ENCODE results near the gene ACSL3.
"Not testable (repeated sequence)": the region's sequence is repeated elsewhere in the genome, so short reads cannot be mapped to it uniquely, and the experiment has no call there.

ACSL3 gene

GRCh38 chr2:222860740-222861410 lies at the start of gene ACSL3:
ACSL3 (plus strand) TSS chr2:222861036; CDS start chr2:222908773, 47,737 bp downstream.
- DNase-seq (ENCODE audit: low spot score), result peak; percentile 96

DNA sequence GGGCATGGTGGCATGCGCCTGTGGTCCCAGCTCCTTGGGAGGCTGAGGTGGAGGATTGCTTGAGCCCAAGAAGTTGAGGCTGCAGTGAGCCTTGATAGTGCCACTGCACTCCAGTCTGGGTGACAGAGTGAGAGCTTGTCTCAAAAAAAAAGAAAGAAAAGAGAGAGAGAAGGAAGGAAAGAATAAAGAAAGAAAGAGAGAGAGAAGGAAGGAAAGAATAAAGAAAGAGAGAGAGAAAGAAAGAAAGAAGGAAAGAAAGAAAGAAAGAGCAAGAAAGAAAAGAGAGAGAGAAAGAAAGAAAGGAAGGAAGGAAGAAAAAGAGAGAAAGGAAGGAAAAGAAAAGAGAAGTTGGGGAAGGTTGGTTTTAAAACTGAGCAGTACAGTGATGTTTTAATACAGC lies 49.0 kb upstream of the ACSL3 start:
- DNase-seq (ENCODE audit: low spot score), result no peak

- DNase-seq (ENCODE audit: low spot score), result no peak
These were observed 47.5 kb upstream of the ACSL3 start for GRCh38 chr2:222813177-222813843.

GRCh38 chr2:222819722-222820333 lies 41.0 kb upstream of the ACSL3 start:
- peak; percentile 46 for DNase-seq (ENCODE audit: low spot score)

GRCh38 chr2:222823183-222823930 lies 37.5 kb upstream of the ACSL3 start:
- DNase-seq (ENCODE audit: low spot score), result no peak

DNA sequence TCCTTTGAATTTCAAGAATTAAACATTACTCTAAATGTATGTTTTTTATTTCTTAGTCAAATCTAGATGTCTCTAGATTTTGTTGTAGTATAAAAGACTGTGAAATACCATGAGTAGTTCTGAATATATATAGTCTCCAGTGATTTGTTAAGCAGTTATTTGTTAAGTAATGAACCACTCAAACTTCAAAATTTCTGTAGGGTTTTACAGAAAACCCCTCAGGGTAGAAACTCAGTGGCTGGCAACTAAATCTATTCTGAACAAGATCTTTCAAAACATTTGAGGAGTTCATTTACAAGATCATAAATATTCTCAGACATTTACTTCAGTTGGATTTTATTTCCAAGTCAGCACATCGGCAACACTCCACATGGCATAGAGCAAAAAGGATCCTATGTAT lies 35.8 kb upstream of the ACSL3 start:
- no peak for DNase-seq (ENCODE audit: low spot score)

GRCh38 chr2:222827417-222827816 lies 33.4 kb upstream of the ACSL3 start:
- no peak for DNase-seq (ENCODE audit: low spot score)

- DNase-seq (ENCODE audit: low spot score), result no peak
These were observed 32.3 kb upstream of the ACSL3 start for GRCh38 chr2:222828572-222828971.

- DNase-seq (ENCODE audit: low spot score), result no peak
These were observed 30.7 kb upstream of the ACSL3 start for GRCh38 chr2:222830164-222830563.

- DNase-seq (ENCODE audit: low spot score), result no peak
These were observed 27.4 kb upstream of the ACSL3 start for GRCh38 chr2:222833410-222833809.

GRCh38 chr2:222835143-222835822 lies 25.6 kb upstream of the ACSL3 start:
- DNase-seq (ENCODE audit: low spot score), result no peak

- DNase-seq (ENCODE audit: low spot score), result no peak
These were observed 25.0 kb upstream of the ACSL3 start for GRCh38 chr2:222835823-222836151.

- DNase-seq (ENCODE audit: low spot score), result peak; percentile 7
These were observed 23.2 kb upstream of the ACSL3 start for GRCh38 chr2:222837643-222838056.

DNA sequence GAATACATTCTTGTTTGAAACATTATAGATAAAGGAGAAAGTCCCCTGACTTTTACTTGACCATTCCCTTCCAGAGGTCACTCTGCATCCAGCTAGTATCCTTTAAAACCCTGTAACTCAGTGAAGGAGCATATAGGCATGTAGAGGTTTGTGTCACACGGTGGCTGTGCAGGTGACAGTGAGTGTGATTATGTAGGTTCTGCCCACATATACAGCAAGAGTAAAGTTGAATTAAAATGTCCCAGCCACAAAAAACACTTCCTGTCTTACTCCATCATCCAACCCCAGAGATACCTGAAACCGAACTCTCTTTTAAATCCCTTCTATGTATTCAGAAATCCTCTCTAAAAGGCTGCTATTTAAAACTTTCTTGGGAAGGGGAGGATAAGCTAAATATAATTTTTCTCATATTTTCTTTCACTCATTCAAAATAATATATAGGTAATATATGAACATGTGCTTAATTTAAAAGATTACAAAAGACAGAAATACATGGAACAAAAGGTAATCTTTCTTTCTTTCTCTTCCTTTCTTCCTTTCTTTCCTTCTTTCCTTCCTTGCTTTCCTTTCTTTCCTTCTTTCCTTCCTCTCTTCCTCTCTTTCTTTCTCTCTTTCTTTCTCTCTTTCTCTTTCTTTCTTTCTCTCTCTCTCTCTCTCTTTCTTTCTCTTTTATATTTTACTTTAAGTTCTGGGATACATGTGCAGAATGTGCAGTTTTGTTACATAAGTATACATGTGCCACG lies 20.6 kb upstream of the ACSL3 start:
- no peak for DNase-seq (ENCODE audit: low spot score)

- DNase-seq (ENCODE audit: low spot score), result no peak
These were observed 18.2 kb upstream of the ACSL3 start for GRCh38 chr2:222842491-222843174.

- DNase-seq (ENCODE audit: low spot score), result peak; percentile 79
These were observed 16.5 kb upstream of the ACSL3 start for GRCh38 chr2:222844323-222844722.

GRCh38 chr2:222845314-222845713 lies 15.5 kb upstream of the ACSL3 start:
- not testable (repeated sequence) for DNase-seq (ENCODE audit: low spot score)

DNA sequence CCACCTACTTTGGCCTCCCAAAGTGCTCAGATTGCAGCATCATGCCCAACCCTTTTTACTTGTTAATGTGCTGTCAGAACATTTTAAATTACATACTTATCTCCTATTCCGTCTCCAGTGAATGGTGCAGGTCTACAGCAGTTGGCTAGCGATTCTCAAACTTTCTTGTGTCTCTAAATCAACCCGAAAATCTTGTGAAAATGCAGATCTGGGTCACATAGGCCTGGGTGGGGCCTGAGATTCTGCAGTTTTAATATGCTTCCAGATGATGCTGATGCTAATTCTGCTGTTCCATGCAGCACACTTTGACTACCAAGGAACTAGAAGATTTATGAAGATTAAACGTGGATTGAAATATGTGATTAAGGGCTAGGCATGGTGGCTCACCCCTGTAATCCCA lies 14.8 kb upstream of the ACSL3 start:
- DNase-seq (ENCODE audit: low spot score), result no peak

- not testable (repeated sequence) for DNase-seq (ENCODE audit: low spot score)
These were observed 12.8 kb upstream of the ACSL3 start for GRCh38 chr2:222848031-222848430.

DNA sequence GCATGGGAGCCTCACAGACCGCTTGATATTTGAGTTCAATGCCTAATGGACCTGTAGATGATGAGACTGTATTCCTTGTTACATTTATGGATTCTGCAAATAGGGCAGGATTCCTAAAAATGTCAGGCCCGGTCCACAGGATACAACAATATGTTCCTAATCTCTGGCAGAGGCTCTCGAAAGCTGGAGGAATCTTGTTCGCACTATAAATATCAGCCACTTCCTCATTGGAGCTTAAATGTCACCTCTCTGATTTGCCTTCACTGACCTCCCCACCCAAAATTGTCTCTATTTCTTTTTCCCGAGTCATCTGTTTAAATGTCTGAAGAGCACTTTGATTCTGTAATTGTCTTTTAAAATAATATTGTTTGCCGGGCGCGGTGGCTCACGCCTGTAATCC lies 12.0 kb upstream of the ACSL3 start:
- no peak for DNase-seq (ENCODE audit: low spot score)

Measured in AG08395 (cell line).